ENCODE measurements around the gene MFSD6L. TPM values are rescaled to one million over a fixed set of nuclear protein-coding genes. Genes with fewer than 3 reads are reported as not detected.

MFSD6L gene, protein sequence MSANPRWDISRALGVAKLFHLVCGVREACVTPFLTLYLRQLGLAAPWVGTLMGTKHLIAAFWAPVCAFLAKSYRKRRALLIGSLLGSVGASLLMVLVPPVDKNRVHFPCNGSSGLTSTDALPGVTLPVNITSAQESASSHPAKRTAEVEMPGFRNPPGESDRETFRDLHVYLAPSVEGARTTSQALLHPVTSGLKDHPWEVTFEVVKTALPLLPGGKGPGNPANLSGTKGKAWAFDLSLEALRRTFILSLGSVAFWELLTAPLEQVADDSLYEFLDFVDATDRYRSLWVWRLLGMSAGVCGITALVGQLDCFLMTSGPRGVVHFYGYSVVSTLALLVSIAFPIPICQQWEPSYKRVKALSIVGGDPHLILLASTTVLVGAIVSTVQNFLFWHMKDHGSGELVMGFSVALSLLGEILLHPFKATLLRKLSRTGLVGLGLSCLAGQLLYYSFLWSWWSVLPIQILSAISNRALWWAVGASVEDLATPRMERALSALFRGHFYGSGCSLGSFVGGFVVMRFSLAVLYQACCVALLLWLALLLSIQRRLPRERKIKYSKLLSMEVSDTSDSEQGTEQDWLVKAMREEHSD
- not detected in 2 replicates for total RNA-seq
- polyA plus RNA-seq: not detected in 2 replicates

DNA sequence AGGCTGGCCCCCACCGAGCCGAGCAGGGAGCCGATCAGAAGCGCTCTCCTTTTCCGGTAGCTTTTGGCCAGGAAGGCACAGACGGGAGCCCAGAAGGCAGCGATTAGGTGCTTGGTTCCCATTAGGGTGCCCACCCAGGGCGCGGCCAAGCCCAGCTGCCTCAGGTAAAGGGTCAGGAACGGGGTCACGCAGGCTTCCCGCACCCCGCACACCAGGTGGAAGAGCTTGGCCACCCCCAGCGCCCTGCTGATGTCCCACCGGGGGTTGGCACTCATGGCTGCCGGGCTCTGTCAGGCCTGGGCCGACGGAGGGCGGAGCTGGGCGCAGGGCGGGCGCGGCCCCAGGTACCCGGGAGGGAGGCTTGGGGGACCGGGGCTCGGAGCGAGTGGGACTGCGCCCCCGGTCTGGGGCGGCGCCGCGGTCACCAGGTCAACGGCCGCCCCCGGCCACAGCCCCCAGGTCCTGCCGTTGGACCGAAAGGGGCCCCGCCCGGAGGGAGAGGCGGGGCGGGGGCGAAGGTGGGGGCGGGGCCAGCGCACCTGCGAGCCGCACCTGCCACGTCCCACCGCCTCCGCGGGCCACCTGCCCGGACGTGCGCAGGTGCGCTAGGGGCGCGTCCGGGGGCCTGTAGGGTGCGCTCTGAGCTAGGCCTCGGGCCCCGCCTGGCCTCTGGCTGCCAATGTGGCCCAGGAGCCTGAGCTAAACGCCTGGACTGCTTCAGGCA is at the start of gene MFSD6L:
MFSD6L (minus strand) TSS at position 520 of the 724 bp plus-strand sequence; CDS start at position 275, 245 bp downstream.
- H3K27ac ChIP-seq: no peak within 1 kb of the TSS
- peak within 1 kb of the TSS; percentile 8 for H3K4me3 ChIP-seq
- H3K36me3 ChIP-seq: no peaks in the 10 kb centered on the region
- peak in 1 of 2 donors; percentile 70 for DNase-seq (ENCODE audit: low read depth in 1 of 2, low spot score in 1 of 2)
- no peak for TF ChIP-seq CTCF (IDR thresholded peaks at IDR 0.05; ENCODE audit: low read depth, low read length)
- peaks cover 33% of the 10 kb centered on the region for H3K27me3 ChIP-seq
- H3K4me1 ChIP-seq (ENCODE audit: low read depth): peaks cover 3% of the 10 kb centered on the region
- H3K9me3 ChIP-seq (ENCODE audit: low read depth): no peaks in the 10 kb centered on the region

GRCh38 chr17:8847891-8848290 is 48.7 kb upstream of the MFSD6L start:
- Histone ChIP-seq H3K9me3 (ENCODE audit: low read depth) (peaks cover 5% of the 10 kb centered on the region), H3K4me1 (ENCODE audit: low read depth) (peaks cover 17% of the 10 kb centered on the region), H3K36me3 (no peaks in the 10 kb centered on the region), H3K27me3 (no peaks in the 10 kb centered on the region), H3K4me3 (no peak overlapping the region), H3K27ac (peak overlapping the region; percentile 89)
- no peak for TF ChIP-seq CTCF (IDR thresholded peaks at IDR 0.05; ENCODE audit: low read depth, low read length)
- DNase-seq (ENCODE audit: low read depth in 1 of 2, low spot score in 1 of 2): no peak

- Histone ChIP-seq H3K27me3 (no peaks in the 10 kb centered on the region), H3K36me3 (no peaks in the 10 kb centered on the region), H3K9me3 (ENCODE audit: low read depth) (peaks cover 2% of the 10 kb centered on the region), H3K27ac (peak overlapping the region; percentile 89), H3K4me1 (ENCODE audit: low read depth) (peaks cover 17% of the 10 kb centered on the region), H3K4me3 (no peak overlapping the region)
- DNase-seq (ENCODE audit: low read depth in 1 of 2, low spot score in 1 of 2): peak; percentile 74 to 86
- TF ChIP-seq CTCF (IDR thresholded peaks at IDR 0.05; ENCODE audit: low read depth, low read length): no peak
Observed at GRCh38 chr17:8846768-8847211, 47.6 kb upstream of the MFSD6L start.

GRCh38 chr17:8844229-8845218 is 45.4 kb upstream of the MFSD6L start:
- no peaks in the 10 kb centered on the region for H3K27me3 ChIP-seq
- no peak for TF ChIP-seq CTCF (IDR thresholded peaks at IDR 0.05; ENCODE audit: low read depth, low read length)
- no peak overlapping the region for H3K4me3 ChIP-seq
- H3K9me3 ChIP-seq (ENCODE audit: low read depth): no peaks in the 10 kb centered on the region
- H3K27ac ChIP-seq: no peak overlapping the region
- no peaks in the 10 kb centered on the region for H3K36me3 ChIP-seq
- DNase-seq (ENCODE audit: low read depth in 1 of 2, low spot score in 1 of 2): no peak
- H3K4me1 ChIP-seq (ENCODE audit: low read depth): peaks cover 17% of the 10 kb centered on the region

All from cardiac muscle cell (in vitro differentiated cells and primary cell).